ENCODE data around the gene CROCC2. TPM values are rescaled to one million over a fixed set of nuclear protein-coding genes. Genes with fewer than 3 reads are reported as not detected.

Gene CROCC2
- total RNA-seq, 2 donors from 2014 or later, result not detected

DNA sequence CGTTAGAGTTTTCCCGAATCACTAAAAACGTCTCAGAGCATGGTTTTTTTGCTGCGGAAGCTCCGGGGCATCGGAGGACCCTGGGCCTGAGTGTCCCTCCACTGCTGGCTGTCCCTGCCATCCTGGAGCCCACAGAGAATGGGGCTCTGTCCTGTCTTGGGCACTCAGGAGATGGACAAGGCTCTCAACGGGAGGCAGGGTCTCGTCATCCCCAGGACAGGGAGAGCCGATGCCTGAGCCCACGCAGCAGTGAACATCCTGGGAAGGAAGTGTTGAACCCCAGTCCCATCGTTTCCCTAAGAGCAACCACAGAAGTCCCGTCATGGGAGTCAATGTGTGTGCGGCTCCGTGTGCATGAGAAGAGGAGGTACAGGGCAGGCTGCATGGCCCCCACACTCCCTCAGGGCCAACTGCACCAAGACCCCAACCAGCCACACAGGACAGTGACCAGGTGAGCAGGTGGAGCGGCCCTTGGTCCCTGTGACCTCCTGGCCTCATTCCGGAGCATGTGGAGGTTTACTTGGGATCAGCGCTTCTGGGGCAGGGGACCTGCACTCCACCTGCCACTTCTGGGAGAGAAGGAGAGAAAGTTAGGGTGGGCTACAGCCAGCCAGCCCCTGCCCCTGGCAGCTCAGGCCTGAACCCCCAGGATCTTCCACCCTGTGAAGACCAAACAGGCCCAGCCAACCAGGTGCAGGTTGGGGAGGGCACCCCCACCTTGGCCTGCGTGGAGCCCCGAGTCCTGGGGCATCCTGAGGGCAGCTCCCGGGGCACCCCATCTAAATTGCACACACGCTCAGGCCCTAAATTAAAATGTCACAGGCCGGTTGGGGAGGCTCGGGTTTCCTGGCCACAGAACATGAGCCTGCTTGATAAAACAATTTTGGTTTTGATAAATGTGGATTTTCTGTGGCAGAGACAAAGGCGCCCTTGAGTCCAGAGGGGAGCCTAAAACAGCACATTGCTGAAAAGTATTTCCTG, 89.2 kb downstream of the CROCC2 start:
- TF ChIP-seq, protein P1, sequence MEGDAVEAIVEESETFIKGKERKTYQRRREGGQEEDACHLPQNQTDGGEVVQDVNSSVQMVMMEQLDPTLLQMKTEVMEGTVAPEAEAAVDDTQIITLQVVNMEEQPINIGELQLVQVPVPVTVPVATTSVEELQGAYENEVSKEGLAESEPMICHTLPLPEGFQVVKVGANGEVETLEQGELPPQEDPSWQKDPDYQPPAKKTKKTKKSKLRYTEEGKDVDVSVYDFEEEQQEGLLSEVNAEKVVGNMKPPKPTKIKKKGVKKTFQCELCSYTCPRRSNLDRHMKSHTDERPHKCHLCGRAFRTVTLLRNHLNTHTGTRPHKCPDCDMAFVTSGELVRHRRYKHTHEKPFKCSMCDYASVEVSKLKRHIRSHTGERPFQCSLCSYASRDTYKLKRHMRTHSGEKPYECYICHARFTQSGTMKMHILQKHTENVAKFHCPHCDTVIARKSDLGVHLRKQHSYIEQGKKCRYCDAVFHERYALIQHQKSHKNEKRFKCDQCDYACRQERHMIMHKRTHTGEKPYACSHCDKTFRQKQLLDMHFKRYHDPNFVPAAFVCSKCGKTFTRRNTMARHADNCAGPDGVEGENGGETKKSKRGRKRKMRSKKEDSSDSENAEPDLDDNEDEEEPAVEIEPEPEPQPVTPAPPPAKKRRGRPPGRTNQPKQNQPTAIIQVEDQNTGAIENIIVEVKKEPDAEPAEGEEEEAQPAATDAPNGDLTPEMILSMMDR (IDR thresholded peaks at IDR 0.05), result no peak
- Histone ChIP-seq H3K4me1 (ENCODE audit: control insufficient read depth in 1 of 2, low read depth in 2 of 2) (peaks cover 62 to 87% of the 10 kb centered on the region in 2 donors), H3K9me3 (no peaks in the 10 kb centered on the region), H3K4me3 (peak overlapping the region; percentile 85), H3K27ac (peak overlapping the region; percentile 92), H3K27me3 (replicated peaks; ENCODE audit: insufficient read depth) (no peaks in the 10 kb centered on the region), H3K36me3 (no peaks in the 10 kb centered on the region)
- ATAC-seq (ENCODE audit: insufficient number of reproducible peaks, low FRiP score, low read depth) (no peak), DNase-seq (ENCODE audit: low spot score) (no peak)

DNA sequence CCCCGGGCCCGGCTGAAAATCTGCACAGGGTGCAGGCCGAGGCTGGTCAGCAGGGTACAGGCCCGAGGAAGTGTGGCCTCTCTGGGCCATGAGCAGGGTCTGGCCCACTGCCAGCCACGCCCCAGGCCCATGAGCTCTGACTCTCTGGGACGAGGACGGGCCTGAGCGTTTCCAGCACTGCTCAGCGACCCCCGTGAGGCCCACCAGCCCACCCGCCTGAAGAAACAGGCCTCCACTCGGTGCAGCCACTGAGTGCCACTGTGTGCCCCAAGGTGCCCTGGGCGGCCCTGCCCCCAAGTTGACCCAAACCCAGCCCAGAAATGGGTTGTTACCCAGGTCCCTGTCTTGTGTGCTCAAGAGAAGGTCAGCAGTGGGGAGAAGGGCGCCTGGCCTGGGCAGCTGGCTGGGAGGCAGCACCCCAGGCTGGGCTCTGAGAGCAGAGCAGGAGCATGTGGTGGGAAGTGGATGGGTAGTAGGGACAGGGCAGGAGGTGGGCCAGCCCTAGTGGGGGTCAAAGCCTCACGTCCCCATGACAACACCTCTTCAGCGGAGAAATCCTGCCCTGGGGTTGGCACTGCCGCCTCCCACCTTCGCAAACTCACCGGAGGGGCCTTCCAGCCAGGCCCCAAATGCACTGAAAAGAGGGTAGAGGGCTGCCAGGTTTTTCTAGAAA, 90.2 kb downstream of the CROCC2 start:
- Histone ChIP-seq H3K4me1 (ENCODE audit: control insufficient read depth in 1 of 2, low read depth in 2 of 2) (peaks cover 62 to 87% of the 10 kb centered on the region in 2 donors), H3K4me3 (peak overlapping the region; percentile 85), H3K27me3 (replicated peaks; ENCODE audit: insufficient read depth) (no peaks in the 10 kb centered on the region), H3K27ac (peak overlapping the region; percentile 92), H3K9me3 (no peaks in the 10 kb centered on the region), H3K36me3 (no peaks in the 10 kb centered on the region)
- DNase-seq (ENCODE audit: low spot score) (no peak), ATAC-seq (ENCODE audit: insufficient number of reproducible peaks, low FRiP score, low read depth) (no peak)
- TF ChIP-seq, protein P1 (IDR thresholded peaks at IDR 0.05), result no peak

GRCh38 chr2:240996834-240997140, 90.7 kb downstream of the CROCC2 start:
- Histone ChIP-seq H3K27me3 (replicated peaks; ENCODE audit: insufficient read depth) (no peaks in the 10 kb centered on the region), H3K4me1 (ENCODE audit: control insufficient read depth in 1 of 2, low read depth in 2 of 2) (peaks cover 60 to 88% of the 10 kb centered on the region in 2 donors), H3K4me3 (peak overlapping the region; percentile 85), H3K36me3 (no peaks in the 10 kb centered on the region), H3K27ac (peak overlapping the region; percentile 92), H3K9me3 (no peaks in the 10 kb centered on the region)
- no peak for DNase-seq (ENCODE audit: low spot score)
- ATAC-seq (ENCODE audit: insufficient number of reproducible peaks, low FRiP score, low read depth), result no peak
- TF ChIP-seq, protein P1 (IDR thresholded peaks at IDR 0.05), result no peak

DNA sequence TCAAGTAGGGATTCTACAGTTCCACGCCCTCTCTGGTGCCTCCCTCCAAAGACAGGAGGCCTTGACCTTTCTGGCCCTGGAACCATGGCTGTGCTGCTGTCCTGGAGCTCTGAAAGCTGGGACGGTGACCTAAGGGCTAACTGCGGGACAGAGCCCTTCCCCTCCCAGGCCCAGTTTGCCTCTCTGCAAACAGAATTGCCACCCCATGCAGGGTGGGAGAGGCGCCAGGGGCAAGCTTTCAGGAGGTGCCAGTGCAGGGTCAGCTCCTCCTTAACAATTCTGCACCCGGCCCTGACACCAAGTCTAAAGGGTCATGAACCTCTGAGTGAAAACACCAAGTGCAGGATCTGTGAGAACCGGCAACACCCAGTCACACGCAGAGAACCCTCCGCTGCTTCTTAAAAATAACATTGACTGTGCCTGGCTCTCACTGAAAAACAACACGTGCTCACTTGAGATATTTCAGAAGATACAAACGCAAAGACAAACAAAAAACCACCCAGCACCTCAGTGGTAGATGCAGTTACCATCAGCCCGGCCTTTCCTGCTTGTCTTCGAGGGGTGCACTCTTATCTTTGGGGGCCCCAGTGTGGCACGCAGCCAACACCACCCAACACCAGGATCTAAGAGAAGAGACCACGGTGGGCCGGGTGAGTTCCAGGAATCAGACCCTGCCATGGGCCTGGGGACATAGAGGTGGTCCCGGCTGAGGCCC, 91.2 kb downstream of the CROCC2 start:
- TF ChIP-seq, protein P1 (IDR thresholded peaks at IDR 0.05), result no peak
- Histone ChIP-seq H3K27me3 (replicated peaks; ENCODE audit: insufficient read depth) (no peaks in the 10 kb centered on the region), H3K9me3 (no peaks in the 10 kb centered on the region), H3K4me3 (peak overlapping the region; percentile 85), H3K4me1 (ENCODE audit: control insufficient read depth in 1 of 2, low read depth in 2 of 2) (peaks cover 57 to 84% of the 10 kb centered on the region in 2 donors), H3K27ac (peak overlapping the region; percentile 92), H3K36me3 (no peaks in the 10 kb centered on the region)
- DNase-seq (ENCODE audit: low spot score) (no peak), ATAC-seq (ENCODE audit: insufficient number of reproducible peaks, low FRiP score, low read depth) (peak; percentile 18)
